Right renal cortex interstitium (tissue), 3 donors: Measurements from ENCODE around the gene BRME1. TPM values are rescaled to one million over a fixed set of nuclear protein-coding genes. Genes with fewer than 3 reads are reported as not detected.

Source experiments
- DNase-seq, 3 donors: peaks; one replicate each; pipeline ENCODE4 v3.0.0-alpha.2; 2013; ENCODE audit warnings: low read depth in 3 of 3, low spot score in 2 of 3
- polyA plus RNA-seq, 3 donors: library from polyadenylated mRNA; unstranded; fragments of 120-200 nt; gene quantifications; one replicate each; pipeline ENCODE4 v1.2.1, GENCODE V29; 2013; ENCODE audit not compliant: insufficient read length in 3 of 3

Gene BRME1
- polyA plus RNA-seq, 3 donors: 4.6 to 4.8 (median 4.7) TPM

DNA sequence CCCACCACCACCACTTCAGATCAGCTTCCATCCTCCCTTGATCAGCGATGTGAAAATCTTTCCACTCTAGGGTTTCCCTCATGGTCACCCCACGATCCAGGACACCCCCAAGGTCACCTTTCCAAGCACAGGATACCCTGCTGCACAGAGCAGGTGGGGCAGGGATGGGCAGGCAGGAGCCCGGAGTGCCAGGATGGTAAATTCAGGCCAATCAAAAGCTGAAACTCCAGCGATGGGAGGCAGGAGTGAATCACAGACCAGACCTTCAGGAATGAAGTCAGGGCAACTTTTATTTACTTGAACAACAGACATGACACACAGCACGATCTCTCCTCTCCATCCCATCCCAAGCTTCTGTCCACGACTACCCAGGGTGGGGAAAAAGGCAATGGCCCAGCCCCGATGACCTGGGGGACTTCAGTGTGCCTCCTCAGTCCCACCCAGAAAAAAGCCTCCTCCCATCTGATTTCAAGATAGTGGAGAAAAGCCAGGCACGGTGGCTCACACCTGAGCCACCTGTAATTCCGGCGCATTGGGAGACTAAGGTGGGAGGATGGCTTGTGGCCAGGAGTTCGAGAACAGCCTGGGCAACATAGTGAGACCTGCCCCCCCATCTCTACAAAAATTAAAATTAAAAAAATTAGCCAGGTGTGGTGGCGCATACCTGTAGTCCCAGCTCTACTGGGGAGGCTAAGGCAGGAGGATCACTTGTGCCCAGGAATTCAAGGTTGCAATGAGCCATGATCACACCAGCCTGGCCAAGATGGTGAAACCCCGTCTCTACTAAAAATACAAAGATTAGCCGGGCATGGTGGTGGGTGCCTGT lies 71.5 kb downstream of the BRME1 start:
- DNase-seq: no peak

DNA sequence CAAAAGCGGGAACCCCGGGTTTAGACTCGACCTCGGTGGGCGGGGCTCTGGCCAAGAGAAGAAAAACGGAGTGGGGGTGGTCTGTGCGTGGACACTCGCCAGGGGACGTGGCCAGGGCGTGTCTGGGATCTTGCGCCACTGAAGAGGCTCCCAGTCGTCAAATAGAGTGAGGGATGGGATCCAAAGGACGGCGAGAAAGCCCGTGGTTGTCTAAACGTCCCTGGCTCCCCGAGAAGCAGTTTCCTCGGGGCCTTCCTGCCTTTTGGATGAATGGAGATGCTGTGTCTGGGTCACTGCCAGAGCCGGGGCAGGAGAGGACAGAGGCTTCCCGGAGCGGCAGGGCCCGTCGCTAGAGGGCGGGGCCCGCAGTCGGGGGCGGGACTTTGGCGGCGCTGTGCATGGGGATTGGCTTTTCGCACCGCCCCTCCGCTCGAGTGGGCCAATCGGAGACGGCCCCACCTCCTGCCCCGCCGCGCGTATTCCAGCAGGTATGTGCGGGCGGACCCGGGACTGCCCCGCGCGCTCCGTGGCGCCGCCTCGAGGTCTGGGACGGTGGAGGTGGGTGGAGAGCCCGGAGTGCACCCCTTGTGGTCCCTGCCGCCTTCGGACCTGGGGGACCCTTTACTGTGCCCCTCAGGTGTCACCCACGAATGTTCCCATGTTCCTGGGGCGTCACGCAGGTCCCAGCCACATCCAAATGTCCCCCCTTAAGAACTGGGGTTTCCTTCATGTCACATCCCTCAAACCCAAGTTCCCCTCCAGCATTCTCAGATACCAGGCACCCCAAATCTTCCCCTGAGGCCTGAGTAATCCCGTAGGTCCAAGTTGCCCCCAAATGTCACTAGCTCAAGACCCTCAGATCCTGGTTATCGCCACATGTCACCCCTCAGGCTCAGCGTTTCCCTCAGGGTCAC lies 72.3 kb downstream of the BRME1 start:
- DNase-seq: peak in 2 of 3 donors; percentile 76 to 81

Other genes starting within 250 kb of the BRME1 start
- 10 to 100 TPM; 13.6 to 22.0 (median 20.1) TPM for gene MRI1, start 141.6 kb downstream of the BRME1 start, polyA plus RNA-seq
- 100 to 1,000 TPM in 2 of 3 donors, 10 to 100 TPM in 1; 95.9 to 122 (median 110) TPM for gene C19orf53, start 131.7 kb downstream of the BRME1 start, polyA plus RNA-seq
- 1 to 10 TPM; 5.3 to 6.8 (median 6.1) TPM for gene ZSWIM4, start 110.7 kb downstream of the BRME1 start, polyA plus RNA-seq
- gene NANOS3, start 29.0 kb downstream of the BRME1 start, polyA plus RNA-seq: 1 to 10 TPM in 1 of 3 donors, under 1 TPM in 2; 0.76 to 1.1 (median 0.89) TPM
- 10 to 100 TPM; 20.1 to 23.3 (median 20.7) TPM for gene CC2D1A, start 84 bp upstream of the BRME1 start, polyA plus RNA-seq
- gene PODNL1, start 32.3 kb upstream of the BRME1 start, polyA plus RNA-seq: under 1 TPM; 0.71 to 0.95 (median 0.85) TPM
- 10 to 100 TPM; 28.5 to 29.4 (median 28.6) TPM for gene DCAF15, start 46.4 kb upstream of the BRME1 start, polyA plus RNA-seq
- gene RFX1, start 100.2 kb upstream of the BRME1 start, polyA plus RNA-seq: 1 to 10 TPM; 7.4 to 9.3 (median 7.8) TPM
- not detected for gene RLN3, start 122.0 kb upstream of the BRME1 start, polyA plus RNA-seq
- 1 to 10 TPM; 6.9 to 7.8 (median 7.3) TPM for gene IL27RA, start 125.6 kb upstream of the BRME1 start, polyA plus RNA-seq
- 10 to 100 TPM; 22.4 to 25.8 (median 23.1) TPM for gene PALM3, start 156.0 kb upstream of the BRME1 start, polyA plus RNA-seq
- 1 to 10 TPM; 4.7 to 7.0 (median 5.0) TPM for gene MISP3, start 166.7 kb upstream of the BRME1 start, polyA plus RNA-seq
- under 1 TPM in 1 of 3 donors, not detected in 2; 0.08 TPM for gene C19orf67, start 179.7 kb upstream of the BRME1 start, polyA plus RNA-seq
- 10 to 100 TPM; 30.6 to 35.4 (median 31.6) TPM for gene SAMD1, start 184.6 kb upstream of the BRME1 start, polyA plus RNA-seq
- gene PRKACA, start 211.6 kb upstream of the BRME1 start, polyA plus RNA-seq: 10 to 100 TPM; 82.2 to 94.4 (median 86.0) TPM
- 10 to 100 TPM; 15.7 to 19.0 (median 16.3) TPM for gene ASF1B, start 230.5 kb upstream of the BRME1 start, polyA plus RNA-seq